SK-N-MC (cell line): ENCODE measurements around the gene SLCO2B1.

Experiments used
- EZH2 ChIP-seq: fragments of 200-600 bp; sonication (generic); IDR thresholded peaks from one replicate; pipeline ENCODE4 v1.6.1; 2017; ENCODE audit warnings: antibody characterized with exemption
- FOXP2 ChIP-seq: optimal IDR thresholded peaks from 2 replicates; pipeline ENCODE3; 2011; ENCODE audit warnings: mild to moderate bottlenecking, moderate library complexity; ENCODE audit not compliant: insufficient read depth; ENCODE audit errors: extremely low read length, control extremely low read depth
- POLR2AphosphoS5 ChIP-seq: IDR thresholded peaks from 2 replicates; pipeline ENCODE4 v1.6.1; 2012; ENCODE audit warnings: mild to moderate bottlenecking, low read depth, low read length, borderline replicate concordance

DNA sequence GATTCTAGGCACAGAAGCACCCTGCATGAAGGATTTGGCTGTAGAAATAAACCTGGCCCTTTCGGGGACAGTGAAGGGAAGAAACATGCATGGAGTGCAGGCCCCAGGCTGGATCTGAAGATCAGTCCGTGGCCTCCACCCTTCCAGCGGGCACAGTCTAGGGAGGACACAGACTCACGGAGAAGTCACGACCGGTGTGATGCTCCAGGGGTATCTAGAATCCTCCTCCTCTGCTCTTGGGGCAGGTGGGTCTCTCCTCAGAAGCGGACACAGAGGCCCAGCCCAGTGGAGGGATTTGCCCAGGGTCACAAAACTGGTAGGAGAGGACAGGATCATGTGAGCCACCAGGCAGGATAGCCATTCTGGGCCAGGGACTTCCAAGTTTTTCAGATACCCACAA, 22.4 kb downstream of the SLCO2B1 start:
- TF ChIP-seq POLR2AphosphoS5 (no peak), EZH2 (no peak), FOXP2 (no peak)
